Right atrium auricular region (tissue), 2 donors: ENCODE results near the gene MATN1. TPM values are rescaled to one million over a fixed set of nuclear protein-coding genes. Genes with fewer than 3 reads are reported as not detected.
A peak's percentile ranks its signal among the peaks of the same experiment; 100 is the strongest.

Experiments used
- DNase-seq: peaks from one replicate; pipeline ENCODE4 v3.0.0-alpha.2; 2019; ENCODE audit warnings: low spot score
- H3K27ac ChIP-seq, 2 donors: fragments of 200-600 bp; sonication (generic); 1 replicate in 1 of 2; 2 replicates in 1 of 2; pipeline ENCODE4 v1.5.1; 2016 to 2019
- H3K27me3 ChIP-seq, 2 donors: fragments of 200-600 bp; sonication (generic); one replicate each; pipeline versions ENCODE4 v1.5.1 to v1.6.0; 2017 to 2019
- H3K36me3 ChIP-seq: fragments of 200-600 bp; sonication (generic); one replicate; pipeline ENCODE4 v1.5.1; 2016
- H3K4me1 ChIP-seq, 2 donors: fragments of 200-600 bp; sonication (generic); one replicate each; pipeline versions ENCODE4 v1.5.1 to v1.6.0; 2017 to 2019
- H3K4me3 ChIP-seq, 2 donors: fragments of 200-600 bp; sonication (generic); 1 replicate in 1 of 2; 2 replicates in 1 of 2; pipeline ENCODE4 v1.5.1; 2017 to 2019; ENCODE audit warnings: mild to moderate bottlenecking in 1 of 2, moderate library complexity in 1 of 2
- H3K9me3 ChIP-seq, 2 donors: fragments of 200-600 bp; sonication (generic); one replicate each; pipeline ENCODE4 v1.5.1; 2019
- total RNA-seq, 2 donors: library from RNA; depleted of rRNA; stranded (reverse); fragments of >200 nt; gene quantifications; one replicate each; pipeline ENCODE4 v1.1.0, GENCODE V29; 2016
- TF ChIP-seq, protein P1 (sequence below), 2 donors: fragments of 200-600 bp; sonication (generic); IDR thresholded peaks; one replicate each; pipeline ENCODE4 v1.5.1; 2019; ENCODE audit warnings: antibody characterized with exemption in 2 of 2

MATN1 gene
- total RNA-seq, 2 donors from 2014 or later, result not detected

GRCh38 chr1:30686236-30686935 lies 37.0 kb downstream of the MATN1 start:
- Histone ChIP-seq H3K4me1 (peaks cover 0 to 19% of the 10 kb centered on the region in 2 donors), H3K36me3 (no peaks in the 10 kb centered on the region), H3K27me3 (no peaks in the 10 kb centered on the region), H3K27ac (no peak overlapping the region), H3K9me3 (no peaks in the 10 kb centered on the region), H3K4me3 (no peak overlapping the region)
- TF ChIP-seq, protein P1, sequence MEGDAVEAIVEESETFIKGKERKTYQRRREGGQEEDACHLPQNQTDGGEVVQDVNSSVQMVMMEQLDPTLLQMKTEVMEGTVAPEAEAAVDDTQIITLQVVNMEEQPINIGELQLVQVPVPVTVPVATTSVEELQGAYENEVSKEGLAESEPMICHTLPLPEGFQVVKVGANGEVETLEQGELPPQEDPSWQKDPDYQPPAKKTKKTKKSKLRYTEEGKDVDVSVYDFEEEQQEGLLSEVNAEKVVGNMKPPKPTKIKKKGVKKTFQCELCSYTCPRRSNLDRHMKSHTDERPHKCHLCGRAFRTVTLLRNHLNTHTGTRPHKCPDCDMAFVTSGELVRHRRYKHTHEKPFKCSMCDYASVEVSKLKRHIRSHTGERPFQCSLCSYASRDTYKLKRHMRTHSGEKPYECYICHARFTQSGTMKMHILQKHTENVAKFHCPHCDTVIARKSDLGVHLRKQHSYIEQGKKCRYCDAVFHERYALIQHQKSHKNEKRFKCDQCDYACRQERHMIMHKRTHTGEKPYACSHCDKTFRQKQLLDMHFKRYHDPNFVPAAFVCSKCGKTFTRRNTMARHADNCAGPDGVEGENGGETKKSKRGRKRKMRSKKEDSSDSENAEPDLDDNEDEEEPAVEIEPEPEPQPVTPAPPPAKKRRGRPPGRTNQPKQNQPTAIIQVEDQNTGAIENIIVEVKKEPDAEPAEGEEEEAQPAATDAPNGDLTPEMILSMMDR (IDR thresholded peaks at IDR 0.05), result no peak
- DNase-seq, result no peak

- no peaks in the 10 kb centered on the region for H3K27me3 ChIP-seq
- no peaks in the 10 kb centered on the region for H3K9me3 ChIP-seq
- H3K4me1 ChIP-seq, result peaks cover 0 to 20% of the 10 kb centered on the region in 2 donors
- H3K4me3 ChIP-seq, result no peak overlapping the region
- no peak for DNase-seq
- TF ChIP-seq, protein P1 (IDR thresholded peaks at IDR 0.05), result no peak
- H3K27ac ChIP-seq, result no peak overlapping the region
- no peaks in the 10 kb centered on the region for H3K36me3 ChIP-seq
Measured at GRCh38 chr1:30685796-30686165, 37.6 kb downstream of the MATN1 start.

DNA sequence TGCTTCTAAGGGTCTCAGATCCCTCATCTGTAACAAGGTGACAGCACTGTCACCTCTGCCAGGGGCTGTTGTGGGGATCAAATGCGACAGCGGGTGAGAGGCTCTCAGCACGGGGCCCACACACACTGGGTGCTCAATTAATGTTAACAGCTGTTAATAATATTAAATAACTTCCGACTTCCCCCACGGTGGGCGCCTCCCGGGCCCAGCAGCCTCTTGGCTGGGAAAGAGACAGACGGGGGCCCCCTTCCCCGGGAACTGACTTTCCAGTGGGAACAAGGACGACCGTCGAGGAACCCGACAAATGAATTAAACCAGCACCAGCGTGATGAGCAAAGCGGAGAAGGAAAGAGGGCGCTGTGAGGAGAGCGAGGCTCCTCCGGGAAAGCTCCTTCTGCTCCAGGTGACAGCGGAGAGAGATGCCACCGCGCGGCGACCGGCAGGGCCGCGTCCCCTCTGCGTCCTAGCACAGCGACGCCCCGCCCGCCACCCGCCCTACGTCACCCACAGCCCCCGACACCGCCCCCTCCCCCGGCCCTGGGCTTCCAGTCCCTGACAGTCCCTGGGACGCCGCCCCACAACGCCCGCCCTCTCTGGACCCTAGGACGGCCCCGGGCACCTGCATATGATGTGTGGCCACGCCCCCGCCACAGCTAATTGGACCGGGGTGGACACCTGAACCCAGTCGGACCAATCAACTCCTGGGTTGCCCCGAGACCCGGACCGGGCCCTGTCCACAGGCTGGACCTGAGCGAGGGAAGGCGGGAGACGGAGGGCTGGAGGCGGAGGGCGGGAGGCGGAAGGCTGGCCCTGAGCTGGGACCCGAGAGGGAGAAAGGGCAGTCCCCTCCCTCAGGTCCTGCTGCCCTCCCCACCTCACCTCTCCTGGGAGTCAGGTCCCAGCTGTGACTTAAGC lies 38.2 kb downstream of the MATN1 start:
- peak overlapping the region in 1 of 2 donors; percentile 30 for H3K4me3 ChIP-seq
- no peak overlapping the region for H3K27ac ChIP-seq
- no peaks in the 10 kb centered on the region for H3K36me3 ChIP-seq
- no peaks in the 10 kb centered on the region for H3K9me3 ChIP-seq
- peaks cover 0 to 26% of the 10 kb centered on the region in 2 donors for H3K4me1 ChIP-seq
- no peak for DNase-seq
- TF ChIP-seq, protein P1 (IDR thresholded peaks at IDR 0.05), result peak in 1 of 2 donors; percentile 27
- no peaks in the 10 kb centered on the region for H3K27me3 ChIP-seq

DNA sequence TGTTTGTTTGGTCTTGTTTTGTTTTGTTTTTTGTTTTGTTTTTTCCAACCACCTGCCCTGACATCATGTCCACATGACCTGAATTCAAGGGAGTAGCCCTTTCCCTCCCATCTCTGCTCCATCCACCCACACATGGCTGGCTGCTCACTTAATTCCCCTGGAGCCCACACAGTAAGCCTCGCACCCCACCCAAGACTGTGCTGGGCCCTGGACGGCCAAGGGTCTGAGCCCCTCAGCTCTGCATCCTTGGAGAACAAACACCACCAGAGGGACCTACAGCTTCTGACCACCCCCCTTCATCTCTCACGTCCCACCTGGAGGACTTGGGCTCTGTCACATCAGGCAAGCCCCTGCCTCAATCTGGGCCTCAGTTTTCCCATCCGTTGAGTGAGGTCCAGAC lies 39.1 kb downstream of the MATN1 start:
- H3K36me3 ChIP-seq, result no peaks in the 10 kb centered on the region
- H3K9me3 ChIP-seq, result no peaks in the 10 kb centered on the region
- H3K4me1 ChIP-seq, result peaks cover 0 to 26% of the 10 kb centered on the region in 2 donors
- TF ChIP-seq, protein P1 (IDR thresholded peaks at IDR 0.05), result no peak
- no peak for DNase-seq
- H3K4me3 ChIP-seq, result no peak overlapping the region
- H3K27me3 ChIP-seq, result no peaks in the 10 kb centered on the region
- no peak overlapping the region for H3K27ac ChIP-seq

DNA sequence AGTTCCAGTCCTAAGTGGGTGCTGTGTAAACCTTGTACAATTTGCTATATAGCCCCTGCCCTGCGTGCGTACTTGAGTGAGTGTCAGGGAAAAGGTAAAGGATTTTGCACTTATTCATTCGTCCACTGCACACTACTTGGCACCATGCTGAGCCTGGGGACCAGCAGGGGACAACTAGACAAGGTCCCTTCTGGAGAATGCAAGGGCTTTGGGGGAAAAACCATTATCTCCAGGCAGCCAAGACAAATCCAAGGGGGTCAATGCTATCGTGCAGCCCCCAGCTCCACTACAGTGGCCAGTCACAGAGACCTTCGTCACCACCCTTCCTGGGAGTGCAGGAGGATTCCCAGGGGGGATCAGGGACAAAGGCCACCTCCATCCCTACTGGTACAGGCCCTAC lies 39.7 kb downstream of the MATN1 start:
- DNase-seq, result no peak
- H3K27me3 ChIP-seq, result no peaks in the 10 kb centered on the region
- TF ChIP-seq, protein P1 (IDR thresholded peaks at IDR 0.05), result no peak

More for the DNA sequence above, 39.7 kb downstream of the MATN1 start:
- Histone ChIP-seq H3K4me1 (peaks cover 0 to 26% of the 10 kb centered on the region in 2 donors), H3K4me3 (no peak overlapping the region), H3K36me3 (no peaks in the 10 kb centered on the region), H3K27ac (no peak overlapping the region), H3K9me3 (no peaks in the 10 kb centered on the region)
